GM21390 (cell line): Measurements from ENCODE around the gene AHNAK2.

Experiments
- ATAC-seq: cut with Tn5 transposase; IDR thresholded peaks from one replicate; pipeline ENCODE4 v1.9.1; 2021; ENCODE audit not compliant: unreplicated experiment

The AHNAK2 gene

DNA sequence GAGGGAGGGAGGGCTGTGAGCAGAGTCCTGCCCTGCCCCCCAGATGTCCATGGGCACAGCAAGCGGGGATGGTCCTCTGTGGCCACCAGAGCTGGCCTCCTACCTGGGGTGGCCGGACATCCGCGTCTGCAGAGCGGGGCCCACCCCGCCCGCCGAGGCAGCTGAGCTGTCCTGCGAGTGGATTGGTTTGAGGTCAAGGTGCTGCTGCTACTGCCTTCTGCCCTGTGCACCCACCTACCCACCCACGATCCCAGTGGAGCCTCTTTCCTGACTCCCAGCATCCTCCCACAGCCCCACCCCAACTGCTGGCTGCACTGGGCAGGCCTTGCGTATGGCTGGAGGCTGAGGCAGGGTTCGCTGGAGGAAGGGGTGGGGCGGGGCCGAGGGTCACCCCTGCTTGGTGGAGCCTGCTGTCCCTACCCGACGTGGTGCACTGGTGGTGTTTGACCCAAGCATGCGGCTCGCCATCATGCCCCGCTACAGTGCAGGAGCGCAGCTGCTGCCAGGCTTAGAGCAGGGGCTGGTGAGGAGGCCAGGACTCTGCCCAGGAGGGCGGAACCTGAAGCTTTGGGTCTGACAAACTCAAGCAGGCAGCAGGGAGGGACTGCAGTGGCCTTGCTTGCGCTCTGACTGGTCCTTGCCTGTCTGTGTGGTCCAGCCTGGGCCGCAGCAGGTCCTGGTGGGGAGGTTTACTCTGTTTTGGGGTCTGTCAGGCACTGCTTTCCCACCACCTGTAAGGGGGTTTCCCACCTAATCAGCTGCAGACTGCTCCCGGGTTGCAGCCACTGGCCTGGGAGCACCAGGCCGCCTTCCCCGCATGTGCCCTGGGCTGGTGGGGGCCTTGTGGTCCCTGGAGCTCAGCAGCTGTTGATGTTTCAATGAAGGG lies 89.4 kb downstream of the AHNAK2 start:
- ATAC-seq: no peak

GRCh38 chr14:104887623-104888488 lies 90.3 kb downstream of the AHNAK2 start:
- no peak for ATAC-seq
